Stimulated activated CD8-positive, alpha-beta memory T cell treated with anti-CD3 and anti-CD28 coated beads, Interleukin-15, amount 100 ng/mL, for 48 hours (primary cell): ENCODE data around the gene LDLRAD4.

Experiments used
- DNase-seq, 2 donors: peaks; one replicate each; pipeline ENCODE4 v3.0.0-alpha.2; 2020; ENCODE audit warnings: low read depth in 2 of 2

Gene LDLRAD4

DNA sequence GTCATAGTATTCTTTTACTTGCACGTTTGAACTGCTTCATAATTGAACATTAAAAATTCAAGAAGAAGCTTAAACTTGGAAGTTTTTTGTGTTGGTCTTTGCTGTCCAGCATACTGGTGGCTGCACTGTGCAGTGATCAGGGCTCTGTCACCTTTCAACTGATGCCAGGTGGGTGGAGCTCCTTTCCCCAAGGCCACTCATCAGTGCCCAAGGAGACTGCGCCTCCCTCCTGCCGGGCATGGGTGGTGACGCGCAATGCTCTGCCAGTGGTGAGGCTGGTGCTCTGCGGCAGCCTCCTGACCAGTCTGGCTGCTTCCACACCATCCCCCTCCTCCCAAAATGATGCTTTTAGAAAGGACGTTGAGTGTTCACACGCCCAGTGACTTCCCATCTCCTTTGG, 16.0 kb upstream of the LDLRAD4 start:
- DNase-seq: no peak

DNA sequence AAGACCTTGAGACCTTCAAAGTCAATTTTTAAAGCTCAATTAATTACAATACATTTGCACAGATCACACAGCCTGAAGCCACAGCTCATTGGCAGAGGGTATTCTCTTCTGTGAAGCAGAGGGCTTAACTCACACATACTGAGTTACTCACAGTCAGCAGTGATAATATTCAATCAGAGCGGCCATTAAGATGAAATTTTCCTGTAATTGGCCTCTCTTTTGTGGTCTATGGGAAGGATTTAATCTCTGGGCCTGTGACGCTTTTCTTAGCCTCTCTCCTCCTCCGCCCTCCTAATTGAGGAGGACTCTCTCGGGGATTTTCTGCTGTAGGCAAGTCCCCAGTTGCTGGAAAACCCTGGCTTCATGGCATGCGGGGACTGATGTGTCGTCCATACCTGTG, 12.3 kb upstream of the LDLRAD4 start:
- DNase-seq: no peak

DNA sequence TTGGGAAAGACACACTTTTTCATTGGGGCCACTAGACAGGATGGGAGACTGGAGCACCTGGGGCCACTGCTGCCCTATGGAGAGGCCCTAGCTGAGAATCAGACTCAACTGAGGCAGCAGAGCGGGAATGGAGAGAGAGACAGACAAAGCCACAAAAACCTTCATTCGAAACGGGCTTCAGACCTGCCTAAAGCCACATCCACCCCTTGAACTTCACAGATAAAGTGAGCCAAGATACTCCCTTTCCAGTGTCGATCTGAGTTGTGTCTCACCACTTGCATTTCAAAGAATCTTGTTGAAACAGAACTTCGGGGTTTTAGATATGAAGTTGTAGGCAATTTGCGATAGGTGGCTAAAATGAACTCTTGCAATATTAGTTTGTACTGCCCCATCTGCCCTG, 11.3 kb upstream of the LDLRAD4 start:
- DNase-seq: no peak

DNA sequence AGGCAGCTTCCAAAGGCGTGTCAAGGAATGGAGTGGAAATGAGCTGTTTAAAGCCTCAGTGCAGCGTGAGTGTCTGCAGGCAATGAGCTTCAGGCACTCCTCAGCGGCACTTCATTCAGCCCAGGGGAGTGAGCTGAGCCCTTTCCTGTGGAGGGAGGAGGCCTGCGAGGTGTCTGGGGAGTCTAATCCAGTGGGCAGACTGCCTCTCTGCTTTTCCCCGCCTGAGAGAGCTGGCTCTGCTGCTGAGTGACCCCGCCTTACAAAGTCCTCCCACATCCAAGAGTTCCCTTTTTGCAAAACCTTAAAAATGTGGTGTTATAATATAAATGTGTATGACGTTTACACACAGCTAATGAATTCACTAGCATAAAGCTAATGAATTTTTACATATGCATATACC, 7.0 kb upstream of the LDLRAD4 start:
- DNase-seq: no peak

DNA sequence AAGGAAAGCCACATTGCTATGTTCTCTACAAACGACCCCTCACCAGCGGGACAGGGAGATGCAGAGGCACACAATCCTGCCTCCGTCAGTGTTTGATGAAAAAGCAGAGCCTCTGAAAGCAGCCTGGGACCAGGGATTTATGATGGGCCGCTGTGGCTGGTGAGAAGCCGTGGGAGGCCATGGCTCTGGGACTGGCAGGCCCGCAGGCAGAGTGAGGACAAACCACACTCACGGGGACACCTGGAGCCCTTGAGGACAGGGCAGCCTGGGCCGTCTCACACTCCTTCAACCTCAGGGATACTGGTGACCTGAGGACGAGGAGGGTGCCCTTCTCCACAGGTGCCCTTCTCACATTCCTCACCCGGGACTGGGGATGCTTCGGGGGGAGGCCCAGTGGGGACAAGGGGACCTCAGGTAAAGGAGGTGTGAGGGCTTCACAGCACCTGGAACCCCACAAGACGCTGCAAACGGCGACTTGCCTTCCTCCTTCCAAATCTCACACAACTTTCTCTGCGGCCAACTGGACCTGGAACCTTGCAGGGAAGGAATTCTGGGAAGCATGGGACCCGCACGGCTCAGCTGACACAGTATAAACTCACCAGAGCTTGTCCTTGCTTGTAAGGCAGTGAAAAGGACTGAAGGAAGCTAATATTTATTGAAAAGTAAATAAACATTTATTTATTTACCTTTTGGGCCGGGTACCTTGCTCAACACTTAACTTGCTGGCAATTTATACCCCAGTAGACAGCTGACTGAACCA, 5.3 kb upstream of the LDLRAD4 start:
- DNase-seq: no peak

DNA sequence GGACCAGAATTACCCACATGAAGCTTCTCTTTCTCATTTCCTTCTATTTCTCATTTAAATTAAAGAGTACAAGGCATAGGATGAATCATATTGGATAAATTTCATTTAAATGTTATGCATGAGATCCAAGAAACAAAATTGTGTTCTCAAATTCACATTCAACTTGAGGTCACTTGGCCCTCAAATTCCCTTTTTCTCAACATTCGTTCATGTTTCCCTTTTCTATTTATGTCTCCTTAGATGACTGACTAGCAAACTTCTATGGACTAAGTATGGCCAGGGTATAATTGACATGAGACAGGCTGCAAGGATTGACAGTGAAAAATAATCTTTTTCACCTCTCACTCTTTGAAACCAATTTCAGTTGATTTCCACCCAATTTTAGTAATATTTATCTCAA, 4.0 kb upstream of the LDLRAD4 start:
- DNase-seq: no peak

DNA sequence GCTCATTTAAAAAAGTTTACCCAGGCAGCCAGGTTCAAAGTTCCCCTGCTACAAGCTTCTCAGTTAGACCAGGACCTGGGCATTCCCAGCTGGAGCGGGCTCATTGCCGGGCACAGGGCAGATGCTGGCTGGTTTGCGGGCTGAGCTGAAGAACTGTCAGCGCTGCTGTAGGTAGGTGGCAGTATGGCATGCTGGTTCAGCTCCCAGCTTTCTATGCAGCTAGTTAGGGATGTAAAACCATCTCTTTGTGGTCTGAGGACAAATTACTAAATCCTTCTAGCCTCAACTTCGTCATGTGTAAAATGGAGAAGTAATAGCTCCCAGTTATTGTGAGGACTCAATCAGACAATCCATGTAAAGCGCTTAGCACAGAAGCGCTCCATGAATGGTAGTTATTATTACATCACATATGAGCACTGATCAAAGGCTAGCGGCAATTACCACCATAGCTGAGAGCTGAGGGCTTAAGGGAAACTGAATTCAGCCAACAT, 2.4 kb upstream of the LDLRAD4 start:
- peak; percentile 26 to 27 for DNase-seq

DNA sequence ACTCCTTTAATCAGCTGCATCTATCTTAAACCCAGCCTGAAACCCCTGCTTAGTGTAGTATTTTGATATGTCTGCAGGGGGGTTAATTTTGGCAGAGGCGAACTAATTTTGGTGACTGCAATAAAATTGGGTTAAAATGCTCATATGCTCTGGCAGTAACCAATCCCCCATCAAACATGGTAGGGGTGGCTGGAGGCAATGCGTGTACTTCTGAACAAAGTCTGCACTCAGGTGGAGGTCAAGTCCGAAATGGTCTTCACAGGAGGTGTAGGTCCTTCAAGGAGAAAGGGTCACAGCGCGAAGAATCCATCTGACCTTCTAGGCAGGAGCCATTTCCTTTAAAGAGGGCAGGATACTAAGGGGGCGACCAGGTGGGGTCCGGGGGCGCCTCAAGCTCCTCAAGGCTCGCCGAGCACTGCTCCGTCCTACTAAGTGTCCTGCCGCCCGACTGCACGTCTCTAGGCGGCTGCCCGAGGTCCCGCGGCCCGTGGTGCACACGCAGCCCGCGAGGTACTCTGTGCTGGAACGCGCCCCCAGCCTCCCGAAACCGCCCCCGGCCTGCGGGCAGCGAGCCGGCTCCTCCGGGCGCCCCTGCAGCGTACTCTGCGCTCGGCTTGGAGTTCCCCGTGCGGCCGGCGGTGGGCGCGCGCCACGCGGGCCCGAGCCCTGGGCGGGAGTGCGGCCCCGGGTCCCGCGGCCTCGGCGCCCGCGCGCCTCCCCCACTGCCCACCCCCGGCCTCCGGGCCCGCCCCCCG, 1.7 kb upstream of the LDLRAD4 start:
- DNase-seq: peak; percentile 34 to 46

DNA sequence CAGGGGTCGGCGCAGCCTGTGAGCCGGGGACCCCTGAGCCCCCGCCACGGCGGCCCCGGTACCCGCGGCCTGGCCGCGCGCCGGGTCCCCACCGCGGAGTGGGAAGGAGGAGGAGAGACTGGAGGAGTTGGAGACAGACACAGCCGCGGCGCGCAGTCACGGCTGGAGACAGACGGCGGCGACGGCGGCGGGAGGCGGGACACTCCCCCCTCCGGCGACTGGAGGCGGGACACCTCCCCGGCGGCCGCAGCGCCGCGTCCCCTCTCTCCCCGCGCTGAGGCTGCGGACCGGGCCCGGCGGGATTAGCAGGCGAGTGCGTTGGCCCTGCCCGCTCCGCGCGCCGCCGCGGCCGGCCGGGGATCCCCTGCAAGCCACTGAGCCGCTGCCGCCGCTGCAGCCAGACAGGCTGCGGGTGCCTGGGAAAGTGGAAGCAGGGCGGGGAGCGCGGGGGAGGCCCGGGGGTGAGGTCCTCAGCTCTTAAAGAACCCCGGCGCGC, 1.0 kb upstream of the LDLRAD4 start:
- DNase-seq: peak; percentile 32 to 36

DNA sequence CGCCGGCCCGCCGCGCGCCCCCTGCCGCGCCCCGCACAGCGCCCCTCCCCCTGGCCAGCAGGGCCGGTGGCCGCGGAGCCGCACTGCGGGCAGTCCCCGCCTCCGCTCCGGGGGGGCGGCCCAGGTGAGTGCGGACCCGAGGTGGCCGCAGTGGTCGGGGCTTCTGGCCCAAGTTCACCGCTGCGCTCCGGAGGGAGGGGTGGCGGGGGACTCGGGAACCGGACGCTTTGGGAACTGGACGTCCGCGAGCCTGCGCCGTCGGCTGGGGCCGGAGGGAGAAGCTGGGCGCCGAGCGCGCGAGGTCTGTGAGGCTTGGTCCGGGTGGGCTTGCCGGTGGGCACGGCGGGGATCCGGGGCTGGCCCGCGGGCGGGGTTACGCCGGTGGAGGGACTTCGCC, 591 bp upstream of the LDLRAD4 start:
- DNase-seq: no peak

DNA sequence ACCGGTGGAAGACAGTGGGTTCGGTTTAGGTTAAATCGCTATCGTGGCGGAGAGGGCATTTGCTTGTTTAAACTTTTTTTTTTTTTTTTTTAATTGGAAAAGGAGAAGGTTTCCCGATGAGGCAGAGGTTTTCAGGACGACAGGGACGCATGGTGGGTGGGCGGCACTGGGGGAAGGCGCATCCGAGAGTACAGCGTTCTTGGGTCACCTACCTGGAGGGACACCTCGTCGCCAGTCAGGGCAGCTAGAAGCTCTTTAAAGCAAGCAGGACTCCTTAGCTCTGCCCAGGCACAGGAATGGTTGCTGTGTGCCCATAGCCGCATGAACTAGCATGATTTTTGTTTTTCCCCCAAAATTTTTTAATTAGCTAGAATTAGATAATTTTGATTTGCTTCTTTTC, 437 bp downstream of the LDLRAD4 start:
- DNase-seq: no peak

DNA sequence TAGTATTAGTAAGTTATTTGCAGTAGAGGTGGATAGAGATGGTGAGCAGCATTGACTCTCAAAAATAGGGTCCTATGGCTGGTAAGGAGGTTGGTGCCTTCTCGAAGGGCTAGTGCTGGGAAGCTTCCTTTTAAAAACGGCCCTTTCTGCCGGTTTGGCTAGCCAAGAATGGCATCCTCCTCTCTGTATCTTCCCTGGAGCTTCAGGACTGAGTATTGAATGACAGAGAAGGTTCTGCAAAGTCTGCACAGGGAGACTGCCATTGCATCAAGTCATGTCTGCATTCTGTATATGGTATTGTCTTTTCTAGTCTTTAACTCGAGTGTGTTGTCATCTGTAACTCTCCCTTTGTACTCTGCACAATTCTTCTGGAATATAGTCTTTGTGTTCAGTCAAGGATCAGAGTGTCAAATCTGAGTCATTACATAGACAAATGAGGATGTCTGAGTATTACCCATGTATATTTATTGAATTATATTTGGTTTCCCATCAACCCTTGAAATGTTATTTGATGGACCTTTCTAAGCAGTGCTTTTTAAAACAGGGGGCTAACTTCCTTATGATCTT, 1.1 kb downstream of the LDLRAD4 start:
- DNase-seq: no peak

DNA sequence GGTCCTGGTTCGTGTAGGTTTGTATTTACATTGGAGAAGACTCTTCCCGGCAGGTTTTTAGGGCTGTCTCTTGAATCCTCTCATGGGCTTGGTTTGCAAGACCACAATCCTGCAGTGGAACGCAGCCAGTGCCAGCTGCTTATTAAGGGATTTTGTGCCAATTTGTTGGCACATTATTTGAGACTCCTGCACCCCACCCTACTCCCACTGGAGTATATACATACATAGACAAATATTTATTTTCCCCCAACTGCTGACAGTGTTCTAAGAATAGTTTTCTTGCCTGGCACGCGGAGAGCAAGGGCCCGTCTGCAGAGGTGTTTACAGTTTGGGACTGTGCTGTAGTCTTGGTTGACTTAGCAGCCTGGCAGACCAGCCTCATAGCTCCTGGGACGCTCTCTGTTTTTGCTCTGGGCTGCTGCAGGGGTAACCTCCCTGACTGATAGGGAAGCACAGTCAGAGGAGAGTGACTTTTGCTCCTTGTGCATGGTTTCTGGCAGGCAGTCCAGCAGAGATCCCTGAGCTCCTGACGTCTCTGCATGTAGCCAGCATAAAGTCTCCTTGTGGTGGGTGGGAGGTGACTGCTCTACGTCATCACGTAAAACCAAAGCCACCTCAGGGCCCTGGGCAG, 1.9 kb downstream of the LDLRAD4 start:
- no peak for DNase-seq

DNA sequence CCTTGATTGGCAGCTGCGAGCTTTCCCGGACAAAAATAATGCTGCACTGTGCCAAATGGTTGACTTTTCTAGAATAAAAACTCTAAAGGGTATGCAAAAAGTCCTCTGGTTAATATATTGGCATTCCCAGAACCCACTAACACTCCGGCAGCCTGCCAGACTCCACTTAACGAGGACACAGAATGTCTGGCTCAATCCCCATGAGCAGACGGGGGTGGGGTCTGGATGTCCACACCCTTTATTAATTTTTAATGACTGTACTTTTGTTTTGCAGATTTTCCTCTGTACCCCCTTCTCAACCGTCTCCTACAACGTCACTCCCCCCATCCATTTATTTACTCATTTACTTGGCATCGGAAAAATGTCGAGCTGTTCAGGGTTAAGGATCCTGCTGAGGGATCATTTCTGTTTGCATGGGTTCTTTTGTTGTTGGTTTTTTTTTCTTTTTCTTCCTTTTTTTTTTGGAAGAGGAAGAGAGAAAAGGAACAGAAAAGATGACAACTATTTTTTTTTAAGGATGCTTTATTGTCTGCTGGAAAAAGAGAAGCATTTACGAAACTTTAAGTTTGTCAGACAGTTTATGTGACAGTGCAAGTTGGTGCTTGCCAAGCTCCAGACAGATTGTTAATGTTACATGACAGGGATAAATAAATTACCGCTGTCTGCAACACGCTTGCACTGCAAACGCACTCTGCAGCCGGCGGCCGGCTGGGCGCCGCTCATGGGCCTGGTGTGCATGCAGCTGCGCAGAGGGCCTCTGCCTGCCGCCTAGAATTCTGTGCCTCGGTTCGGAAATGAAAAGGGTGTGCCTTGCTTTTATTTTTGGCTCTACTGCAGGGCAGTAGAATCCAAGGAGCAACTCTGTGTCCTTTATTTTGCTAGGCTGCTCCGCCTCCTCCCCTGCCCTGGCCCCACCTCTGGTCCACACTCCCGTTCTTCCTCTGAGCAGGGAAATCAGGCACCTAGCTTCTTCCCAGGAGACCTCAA, 3.6 kb downstream of the LDLRAD4 start:
- DNase-seq: no peak

DNA sequence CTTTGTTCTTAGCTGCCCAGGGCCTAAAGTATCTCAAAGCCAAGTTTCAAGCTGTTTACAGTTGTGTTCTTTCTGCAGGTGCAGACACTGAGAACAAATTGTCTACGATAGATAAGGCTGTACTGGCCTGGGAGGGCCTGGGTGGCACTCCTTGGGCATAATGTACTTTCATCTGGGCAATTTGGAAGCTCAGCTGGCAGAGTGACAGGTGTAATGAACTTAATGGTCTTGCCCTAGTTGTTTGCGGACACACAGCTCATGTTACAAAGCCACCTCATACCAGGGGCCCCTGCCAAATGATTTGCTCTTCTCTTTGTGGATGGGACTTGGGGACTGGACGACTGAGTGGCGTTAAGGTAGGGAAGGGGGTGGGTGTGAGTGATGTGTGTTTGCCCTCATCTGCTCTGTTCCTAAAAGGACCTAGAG, 4.3 kb downstream of the LDLRAD4 start:
- no peak for DNase-seq

DNA sequence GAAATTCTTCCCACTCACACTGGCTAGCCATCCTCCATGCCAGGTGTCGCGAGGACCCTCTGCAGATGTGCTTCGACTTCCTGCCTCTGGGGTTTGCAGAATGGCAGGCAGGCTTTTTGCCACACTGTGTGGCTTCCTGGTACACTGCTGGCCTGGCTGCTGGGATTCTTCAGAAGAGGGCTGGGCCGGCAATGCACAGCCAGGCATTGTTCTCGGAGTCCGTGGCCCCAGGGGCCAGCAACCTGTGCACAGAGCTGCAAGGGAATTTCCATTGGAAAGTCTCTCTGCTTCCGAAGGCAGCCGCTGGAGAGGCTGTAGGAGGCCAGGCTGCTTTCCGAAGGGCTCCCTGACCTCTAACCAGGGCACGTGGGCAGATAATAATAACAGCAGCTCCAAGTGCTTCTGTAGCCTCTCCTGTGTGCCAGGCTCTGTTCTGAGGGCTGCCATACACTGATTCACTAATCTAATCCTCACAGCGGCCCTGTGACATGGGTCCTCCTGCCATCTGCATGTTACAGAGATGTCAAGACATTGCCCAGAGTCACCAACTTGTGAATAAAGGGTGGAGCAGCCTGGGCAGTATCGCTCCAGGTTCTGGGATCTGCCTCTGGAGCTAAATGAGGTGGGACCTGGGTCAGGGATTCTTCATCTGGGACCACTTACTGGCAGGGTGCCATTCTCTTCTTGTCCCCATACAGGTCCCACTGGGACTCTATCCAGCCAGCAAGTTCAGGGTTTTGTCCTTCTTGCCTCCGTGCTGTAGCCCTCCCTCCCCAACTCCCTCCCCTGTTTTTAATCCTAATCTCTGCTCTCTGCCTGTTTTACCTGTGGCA, 5.0 kb downstream of the LDLRAD4 start:
- no peak for DNase-seq

DNA sequence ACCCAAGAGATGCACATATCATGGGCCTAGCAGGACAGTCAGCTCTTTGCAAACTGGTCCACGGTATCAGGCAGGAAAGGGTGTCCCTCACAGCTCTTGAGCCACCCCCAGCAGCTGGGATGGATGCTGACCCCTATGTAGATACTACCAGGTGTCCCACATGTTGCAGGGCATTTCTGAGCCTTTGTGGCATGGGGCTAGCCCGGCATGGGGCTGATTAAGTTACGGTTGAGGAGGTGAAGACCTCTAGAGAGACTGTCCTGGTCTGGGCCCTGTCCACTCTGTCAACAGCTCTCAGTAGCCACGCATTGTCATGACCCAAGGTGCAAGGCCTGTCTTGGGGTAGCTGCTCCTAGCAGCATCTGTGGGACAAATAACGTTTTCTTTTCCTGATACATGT, 6.7 kb downstream of the LDLRAD4 start:
- DNase-seq: no peak

DNA sequence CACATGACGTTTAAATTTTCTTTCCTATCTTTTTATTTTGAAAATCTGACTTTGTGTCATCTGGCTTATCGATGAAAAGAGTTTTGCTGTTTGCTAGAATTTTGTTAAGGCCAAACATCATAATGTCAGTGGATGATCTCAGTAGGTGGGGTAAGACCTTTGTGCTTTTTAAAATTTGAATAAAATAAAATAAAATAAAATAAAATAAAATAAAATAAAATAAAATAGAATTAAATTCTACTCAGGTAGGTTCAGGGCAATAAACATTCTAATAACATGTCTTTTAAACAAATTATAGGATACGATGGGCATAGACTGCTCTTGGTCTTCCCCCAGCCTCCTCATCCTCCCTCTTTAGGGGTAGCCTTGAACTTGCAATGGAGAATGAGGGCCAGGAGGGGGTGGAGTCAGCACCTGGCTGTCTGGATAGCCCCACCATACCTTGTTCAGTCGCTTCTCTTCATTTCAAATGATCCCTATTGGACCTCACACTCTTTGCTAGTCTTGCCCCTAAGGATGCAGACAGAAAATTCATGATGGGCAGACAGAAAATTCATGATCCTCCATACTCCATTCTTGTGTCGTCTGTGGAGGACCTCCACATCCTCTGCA, 8.1 kb downstream of the LDLRAD4 start:
- DNase-seq: no peak

DNA sequence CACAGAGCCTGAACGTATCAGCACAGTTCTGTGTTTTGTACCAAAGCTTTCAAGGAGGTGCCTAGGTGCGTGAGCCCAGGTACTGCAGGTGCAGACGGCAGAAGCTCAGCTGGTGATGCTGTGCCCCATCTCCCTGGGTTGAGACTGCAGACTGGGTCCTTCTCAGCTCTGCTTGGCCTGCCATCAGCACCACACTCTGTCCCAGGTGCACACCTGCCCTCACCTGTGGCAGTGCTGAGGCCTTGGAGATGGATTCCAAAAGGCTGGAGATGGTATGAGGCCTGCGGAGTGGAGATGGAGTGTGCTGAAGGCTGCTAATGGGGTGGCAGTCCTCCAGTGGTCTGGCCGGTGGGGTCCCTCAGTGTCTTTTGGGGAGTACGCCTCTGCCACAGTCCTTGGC, 9.3 kb downstream of the LDLRAD4 start:
- DNase-seq: no peak
